ENCODE results near the gene NOXO1.
"Not testable (repeated sequence)": the region's sequence is repeated elsewhere in the genome, so short reads cannot be mapped to it uniquely, and the experiment has no call there.

The NOXO1 gene

DNA sequence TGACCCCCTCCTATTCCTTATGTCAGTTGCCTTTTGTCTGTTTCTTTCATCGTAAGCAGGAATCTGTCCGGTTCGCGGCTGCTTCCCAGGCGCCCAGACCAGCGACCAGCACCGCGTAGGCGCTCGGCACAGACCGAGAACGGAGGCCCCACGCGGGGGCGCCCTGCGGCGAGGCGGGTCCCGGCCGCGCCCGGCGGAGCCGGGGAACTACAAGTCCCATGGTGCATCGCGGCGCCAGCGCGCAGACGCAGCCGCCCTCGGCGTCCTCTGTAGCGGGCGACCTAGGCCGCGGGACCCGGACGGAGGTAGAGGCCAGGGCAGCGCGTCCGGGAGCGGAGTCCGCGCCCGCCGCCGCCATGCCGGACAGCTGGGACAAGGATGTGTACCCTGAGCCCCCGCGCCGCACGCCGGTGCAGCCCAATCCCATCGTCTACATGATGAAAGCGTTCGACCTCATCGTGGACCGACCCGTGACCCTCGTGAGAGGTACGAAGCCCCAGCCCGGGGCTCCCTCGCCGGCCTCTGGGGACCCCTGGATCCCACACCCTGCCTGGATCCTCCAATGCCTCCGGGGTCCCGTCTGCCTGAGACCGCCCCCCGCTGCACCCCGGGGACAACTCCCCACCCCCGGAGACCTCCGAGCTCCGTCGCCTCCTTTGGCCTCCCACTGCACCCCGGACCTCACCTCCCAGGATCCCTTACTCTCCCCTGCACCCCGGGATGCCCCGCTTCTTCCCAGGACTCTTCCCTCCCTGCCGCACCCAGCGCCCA is 21.8 kb downstream of the NOXO1 start, which contains the start of gene NDUFB10:
Gene NDUFB10 (plus strand): TSS at position 270 of the 771 bp plus-strand sequence. CDS start 87 bp downstream, at position 357.
- H4K12ac ChIP-seq (ENCODE audit: low read depth, low read length), result peak within 1 kb of the TSS; percentile 82
- H3K4me2 ChIP-seq (ENCODE audit: low read length), result peak within 1 kb of the TSS; percentile 95
- peak within 1 kb of the TSS; percentile 99 for H2AFZ ChIP-seq (ENCODE audit: insufficient read depth, low read length, poor library complexity)
- H3K14ac ChIP-seq (ENCODE audit: low read length), result peak within 1 kb of the TSS; percentile 78
- peak; percentile 89 to 97 for DNase-seq
- no peaks in the 10 kb centered on the region for H3K9me3 ChIP-seq (ENCODE audit: insufficient read depth, low read depth, low read length)
- H3K4ac ChIP-seq (ENCODE audit: low read depth, low read length), result peak within 1 kb of the TSS; percentile 59
- H3K27me3 ChIP-seq (ENCODE audit: insufficient read depth, low read length), result no peaks in the 10 kb centered on the region
- peak within 1 kb of the TSS; percentile 93 for H3K18ac ChIP-seq (ENCODE audit: low read length)
- H3K36me3 ChIP-seq (ENCODE audit: control insufficient read depth in 1 of 2, insufficient read depth in 2 of 2, low read length in 2 of 2), result peaks cover 23 to 28% of the 10 kb centered on the region in 2 experiments
- H4K8ac ChIP-seq (ENCODE audit: low read depth, low read length), result peak within 1 kb of the TSS; percentile 100
- no CpG with 5 or more reads among the region's 79 CpGs for WGBS (ENCODE audit: extremely low coverage, insufficient coverage, insufficient read length)
- peak within 1 kb of the TSS; percentile 81 for H4K91ac ChIP-seq (ENCODE audit: low read depth, low read length)
- peak within 1 kb of the TSS; percentile 20 for H2BK12ac ChIP-seq (ENCODE audit: low read length)
- peaks cover 18% of the 10 kb centered on the region for H3K79me2 ChIP-seq (ENCODE audit: control insufficient read depth, insufficient read depth, low read length, poor library complexity)
- peak within 1 kb of the TSS; percentile 49 for H2AK5ac ChIP-seq (ENCODE audit: low read length)
- H3K9ac ChIP-seq (ENCODE audit: low read length), result peak within 1 kb of the TSS; percentile 99
- peaks cover 0 to 10% of the 10 kb centered on the region in 2 experiments for H3K4me1 ChIP-seq (ENCODE audit: control insufficient read depth in 1 of 2, insufficient read depth in 2 of 2, low read length in 2 of 2)
- H3K27ac ChIP-seq (ENCODE audit: low read depth, low read length), result no peak within 1 kb of the TSS
- H3K4me3 ChIP-seq (ENCODE audit: low read depth, low read length), result peak within 1 kb of the TSS; percentile 99
- H2BK5ac ChIP-seq (ENCODE audit: low read depth, low read length, poor library complexity), result peak within 1 kb of the TSS; percentile 8
- peak within 1 kb of the TSS; percentile 17 for H2BK120ac ChIP-seq (ENCODE audit: insufficient read depth, low read length, poor library complexity)
- H3K79me1 ChIP-seq (ENCODE audit: low read length), result peaks cover 10% of the 10 kb centered on the region
- H3K23ac ChIP-seq (ENCODE audit: low read length), result no peak within 1 kb of the TSS

DNA sequence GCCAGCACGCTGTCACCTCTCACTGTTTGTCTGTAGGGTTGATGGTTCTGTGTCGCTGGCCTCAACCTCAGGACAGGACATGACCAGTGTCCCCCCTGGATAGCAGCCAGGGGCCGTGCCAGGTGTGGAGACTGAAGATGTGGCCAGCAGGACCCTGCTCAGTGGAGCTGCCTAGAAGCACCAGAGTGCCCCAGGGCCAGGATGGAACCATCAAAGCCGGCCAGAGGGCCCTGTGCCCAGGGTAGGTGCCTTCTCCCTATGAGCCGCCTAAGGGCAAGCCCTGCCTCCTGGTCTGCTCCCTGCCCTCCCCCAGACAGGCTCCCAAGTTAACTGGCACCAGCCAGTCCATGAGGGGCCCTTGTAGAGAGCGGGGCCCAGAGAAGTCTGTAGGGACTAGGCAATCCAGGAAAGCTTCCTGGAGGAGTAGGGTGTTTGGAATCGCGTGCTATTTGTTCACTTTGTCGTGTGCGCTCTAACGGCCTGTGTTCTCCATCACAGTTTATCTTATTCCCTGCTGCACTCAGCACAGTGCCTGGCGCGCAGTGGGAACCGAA is 22.5 kb downstream of the NOXO1 start:
- Histone ChIP-seq H3K4me2 (ENCODE audit: low read length) (peak overlapping the region; percentile 95), H3K4me1 (ENCODE audit: control insufficient read depth in 1 of 2, insufficient read depth in 2 of 2, low read length in 2 of 2) (peaks cover 0 to 10% of the 10 kb centered on the region in 2 experiments), H4K8ac (ENCODE audit: low read depth, low read length) (peak overlapping the region; percentile 78), H3K4me3 (ENCODE audit: low read depth, low read length) (no peak overlapping the region), H2BK120ac (ENCODE audit: insufficient read depth, low read length, poor library complexity) (peak overlapping the region; percentile 17), H4K91ac (ENCODE audit: low read depth, low read length) (peak overlapping the region; percentile 40), H2BK5ac (ENCODE audit: low read depth, low read length, poor library complexity) (no peak overlapping the region), H3K9me3 (ENCODE audit: insufficient read depth, low read depth, low read length) (no peaks in the 10 kb centered on the region), H3K36me3 (ENCODE audit: control insufficient read depth in 1 of 2, insufficient read depth in 2 of 2, low read length in 2 of 2) (peaks cover 21 to 27% of the 10 kb centered on the region in 2 experiments), H3K4ac (ENCODE audit: low read depth, low read length) (peak overlapping the region; percentile 53), H3K9ac (ENCODE audit: low read length) (peak overlapping the region; percentile 75), H2AFZ (ENCODE audit: insufficient read depth, low read length, poor library complexity) (peak overlapping the region; percentile 89), H3K27ac (ENCODE audit: low read depth, low read length) (no peak overlapping the region), H2AK5ac (ENCODE audit: low read length) (peak overlapping the region; percentile 11), H4K12ac (ENCODE audit: low read depth, low read length) (peak overlapping the region; percentile 71), H3K79me2 (ENCODE audit: control insufficient read depth, insufficient read depth, low read length, poor library complexity) (peaks cover 11% of the 10 kb centered on the region), H3K23ac (ENCODE audit: low read length) (no peak overlapping the region), H3K14ac (ENCODE audit: low read length) (no peak overlapping the region), H3K18ac (ENCODE audit: low read length) (no peak overlapping the region), H3K79me1 (ENCODE audit: low read length) (peaks cover 8% of the 10 kb centered on the region), H2BK12ac (ENCODE audit: low read length) (peak overlapping the region; percentile 20), H3K27me3 (ENCODE audit: insufficient read depth, low read length) (no peaks in the 10 kb centered on the region)
- no peak for DNase-seq
- no CpG with 5 or more reads among the region's 14 CpGs for WGBS (ENCODE audit: extremely low coverage, insufficient coverage, insufficient read length)

DNA sequence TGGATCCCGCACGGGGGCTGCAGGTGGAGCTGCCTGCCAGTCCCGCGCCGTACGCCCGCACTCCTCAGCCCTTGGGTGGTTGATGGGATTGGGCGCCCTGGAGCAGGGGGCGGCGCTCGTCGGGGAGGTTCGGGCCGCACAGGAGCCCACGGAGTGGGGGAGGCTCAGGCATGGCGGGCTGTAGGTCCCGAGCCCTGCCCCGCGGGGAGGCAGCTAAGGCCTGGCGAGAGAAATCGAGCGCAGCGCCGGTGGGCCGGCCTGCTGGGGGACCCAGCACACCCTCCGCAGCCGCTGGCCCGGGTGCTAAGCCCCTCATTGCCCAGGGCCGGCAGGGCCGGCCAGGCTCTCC is 23.2 kb downstream of the NOXO1 start:
- H3K18ac ChIP-seq (ENCODE audit: low read length); H3K4me2 ChIP-seq (ENCODE audit: low read length); H3K27ac ChIP-seq (ENCODE audit: low read depth, low read length); H3K4me3 ChIP-seq (ENCODE audit: low read depth, low read length); H2BK12ac ChIP-seq (ENCODE audit: low read length); H3K4me1 ChIP-seq (ENCODE audit: control insufficient read depth in 1 of 2, insufficient read depth in 2 of 2, low read length in 2 of 2); H3K9ac ChIP-seq (ENCODE audit: low read length); H4K8ac ChIP-seq (ENCODE audit: low read depth, low read length); H2AK5ac ChIP-seq (ENCODE audit: low read length); DNase-seq; H2BK5ac ChIP-seq (ENCODE audit: low read depth, low read length, poor library complexity); H3K27me3 ChIP-seq (ENCODE audit: insufficient read depth, low read length); H3K23ac ChIP-seq (ENCODE audit: low read length); H3K14ac ChIP-seq (ENCODE audit: low read length); H3K9me3 ChIP-seq (ENCODE audit: insufficient read depth, low read depth, low read length); H2BK120ac ChIP-seq (ENCODE audit: insufficient read depth, low read length, poor library complexity); H4K91ac ChIP-seq (ENCODE audit: low read depth, low read length); H4K12ac ChIP-seq (ENCODE audit: low read depth, low read length); H3K79me2 ChIP-seq (ENCODE audit: control insufficient read depth, insufficient read depth, low read length, poor library complexity); H2AFZ ChIP-seq (ENCODE audit: insufficient read depth, low read length, poor library complexity); H3K79me1 ChIP-seq (ENCODE audit: low read length); H3K4ac ChIP-seq (ENCODE audit: low read depth, low read length): not testable (repeated sequence)
- no CpG with 5 or more reads among the region's 30 CpGs for WGBS (ENCODE audit: extremely low coverage, insufficient coverage, insufficient read length)
- H3K36me3 ChIP-seq (ENCODE audit: control insufficient read depth in 1 of 2, insufficient read depth in 2 of 2, low read length in 2 of 2), result peaks cover 15 to 20% of the 10 kb centered on the region in 2 experiments

DNA sequence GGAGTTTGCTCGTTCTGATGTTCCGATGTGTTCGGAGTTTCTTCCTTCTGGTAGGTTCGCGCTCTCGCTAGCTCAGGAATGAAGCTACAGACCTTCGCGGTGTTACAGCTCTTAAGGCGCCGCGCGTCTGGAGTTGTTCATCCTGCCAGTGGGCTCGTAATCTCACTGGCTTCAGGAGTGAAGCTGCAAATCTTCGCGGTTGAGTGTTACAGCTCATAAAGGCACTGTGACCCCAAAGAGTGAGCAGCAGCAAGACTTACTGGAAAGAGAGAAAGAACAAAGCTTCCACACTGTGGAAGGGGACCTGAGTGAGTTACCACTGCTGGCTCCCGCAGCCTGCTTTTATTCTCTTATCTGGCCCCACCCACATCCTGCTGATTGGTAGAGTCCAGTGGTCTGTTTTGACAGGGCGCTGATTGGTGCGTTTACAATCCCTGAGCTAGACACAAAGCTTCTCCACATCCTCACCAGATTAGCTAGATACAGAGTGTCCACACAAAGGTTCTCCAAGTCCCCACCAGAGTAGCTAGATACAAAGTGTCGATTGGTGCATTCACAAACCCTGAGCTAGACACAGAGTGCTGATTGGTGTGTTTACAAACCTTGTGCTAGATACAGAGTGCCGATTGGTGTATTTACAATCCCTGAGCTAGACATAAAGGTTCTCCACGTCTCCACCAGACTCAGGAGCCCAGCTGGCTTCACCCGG is 23.7 kb downstream of the NOXO1 start:
- not testable (repeated sequence) for DNase-seq; H3K18ac ChIP-seq (ENCODE audit: low read length); H4K91ac ChIP-seq (ENCODE audit: low read depth, low read length); H3K23ac ChIP-seq (ENCODE audit: low read length); H3K27me3 ChIP-seq (ENCODE audit: insufficient read depth, low read length); H2AFZ ChIP-seq (ENCODE audit: insufficient read depth, low read length, poor library complexity); H3K9me3 ChIP-seq (ENCODE audit: insufficient read depth, low read depth, low read length); H3K79me2 ChIP-seq (ENCODE audit: control insufficient read depth, insufficient read depth, low read length, poor library complexity); H3K4me3 ChIP-seq (ENCODE audit: low read depth, low read length); H4K8ac ChIP-seq (ENCODE audit: low read depth, low read length); H2BK120ac ChIP-seq (ENCODE audit: insufficient read depth, low read length, poor library complexity); H3K27ac ChIP-seq (ENCODE audit: low read depth, low read length); H4K12ac ChIP-seq (ENCODE audit: low read depth, low read length); H2BK5ac ChIP-seq (ENCODE audit: low read depth, low read length, poor library complexity); H3K79me1 ChIP-seq (ENCODE audit: low read length); H3K4me1 ChIP-seq (ENCODE audit: control insufficient read depth in 1 of 2, insufficient read depth in 2 of 2, low read length in 2 of 2); H3K4ac ChIP-seq (ENCODE audit: low read depth, low read length); H2AK5ac ChIP-seq (ENCODE audit: low read length); H3K9ac ChIP-seq (ENCODE audit: low read length); H3K4me2 ChIP-seq (ENCODE audit: low read length); H3K14ac ChIP-seq (ENCODE audit: low read length); H2BK12ac ChIP-seq (ENCODE audit: low read length)
- H3K36me3 ChIP-seq (ENCODE audit: control insufficient read depth in 1 of 2, insufficient read depth in 2 of 2, low read length in 2 of 2), result peaks cover 10 to 16% of the 10 kb centered on the region in 2 experiments
- no CpG with 5 or more reads among the region's 22 CpGs for WGBS (ENCODE audit: extremely low coverage, insufficient coverage, insufficient read length)

All from trophoblast cell (in vitro differentiated cells and primary cell).